HepG2 (cell line): Measurements from ENCODE around the gene LIN28B. TPM values are rescaled to one million over a fixed set of nuclear protein-coding genes. Genes with fewer than 3 reads are reported as not detected.

ENCODE experiments used
- ATAC-seq: fragments of 200-7000 bp; cut with Tn5 transposase; 3 replicates; pipeline ENCODE4 v1.9.1; 2020; ENCODE audit warnings: mild to moderate bottlenecking, moderate library complexity
- BruUV-seq: library from RNA; stranded (reverse); fragments of 400-500 nt; replicated peaks from 2 replicates; lab custom pipeline; 2021; lab: Mats Ljungman, UMichigan
- CTCF ChIA-PET: fragments of 300-600 bp; formaldehyde crosslinking; extraction: SDS; loops from one replicate; lab custom pipeline; 2021; ENCODE audit warnings: low total read pairs, inconsistent platforms, low intra/inter-chr PET ratio; lab: Yijun Ruan, JAX
- POLR2A ChIA-PET: fragments of 350-600 bp; sonication (Branson Sonifier 250); formaldehyde crosslinking; loops from one replicate; lab custom pipeline; 2020; ENCODE audit warnings: antibody characterized with exemption, inconsistent platforms; lab: Yijun Ruan, JAX
- DNase-seq: peaks from one replicate; pipeline ENCODE4 v3.0.0-alpha.2; 2015; ENCODE audit warnings: low spot score
- FAIRE-seq: peaks from 3 replicates; lab custom pipeline; 2011; peaks lifted over from hg19 to GRCh38; lab: Jason Lieb, UNC
- H2AFZ ChIP-seq: one replicate; pipeline ENCODE4 v1.6.1; 2011; ENCODE audit warnings: low read length, inconsistent platforms
- H3K27ac ChIP-seq: fragments of 300-600 bp; 3 replicates; pipeline ENCODE4 v1.8.0; 2011; ENCODE audit warnings: mixed run types, mild to moderate bottlenecking, mixed read lengths, low read length, inconsistent platforms; ENCODE audit not compliant: insufficient read depth; ENCODE audit errors: extremely low read length
- H3K27me3 ChIP-seq, 2 experiments: fragments of 200-600 bp in 1 of 2; 2 replicates in 1 of 2; 3 replicates in 1 of 2; pipeline versions ENCODE4 v1.6.0 to v1.8.0; 2011; ENCODE audit warnings: low read length in 2 of 2, mild to moderate bottlenecking in 2 of 2, moderate library complexity in 2 of 2, inconsistent platforms in 1 of 2; ENCODE audit not compliant: insufficient read depth in 2 of 2, control insufficient read depth in 1 of 2
- H3K36me3 ChIP-seq, 2 experiments: fragments of 200-600 bp in 1 of 2; replicated peaks in 1 of 2; 2 replicates in 1 of 2; 3 replicates in 1 of 2; pipeline versions ENCODE4 v1.5.1 to v1.8.0; 2011; ENCODE audit warnings: low read length in 2 of 2, inconsistent platforms in 1 of 2; ENCODE audit not compliant: insufficient read depth in 2 of 2, control insufficient read depth in 1 of 2
- H3K4me1 ChIP-seq: 2 replicates; pipeline ENCODE4 v1.5.1; 2012; ENCODE audit warnings: low read length, inconsistent platforms; ENCODE audit not compliant: insufficient read depth
- H3K4me2 ChIP-seq: 2 replicates; pipeline ENCODE4 v1.6.0; 2011; ENCODE audit warnings: low read depth, low read length, inconsistent platforms
- H3K4me3 ChIP-seq, 3 experiments: fragments of 200-600 bp in 1 of 3; sonication (generic), shearing (Covaris generic) in 1 of 3; replicated peaks in 1 of 3; 2 replicates each; pipeline ENCODE4 v1.5.1; 2011 to 2016; ENCODE audit warnings: low read length in 3 of 3, inconsistent platforms in 2 of 3, low read depth in 2 of 3, mild to moderate bottlenecking in 2 of 3, control low read depth in 1 of 3, mixed read lengths in 1 of 3; ENCODE audit not compliant: insufficient read depth in 1 of 3
- H3K79me2 ChIP-seq: one replicate; pipeline ENCODE4 v1.6.1; 2011; ENCODE audit warnings: low read length, inconsistent platforms; ENCODE audit not compliant: insufficient read depth
- H3K9ac ChIP-seq: 2 replicates; pipeline ENCODE4 v1.6.0; 2011; ENCODE audit warnings: mild to moderate bottlenecking, low read depth, low read length, inconsistent platforms; ENCODE audit not compliant: insufficient read depth
- H3K9me3 ChIP-seq: 2 replicates; pipeline ENCODE4 v1.5.1; 2012; ENCODE audit warnings: mild to moderate bottlenecking, low read length
- H4K20me1 ChIP-seq: 2 replicates; pipeline ENCODE4 v1.6.0; 2011; ENCODE audit warnings: inconsistent platforms, mild to moderate bottlenecking, low read length, moderate library complexity; ENCODE audit not compliant: insufficient read depth
- ATF1 ChIP-seq: IDR thresholded peaks from 2 replicates; pipeline ENCODE4 v1.6.1; 2016; ENCODE audit warnings: mild to moderate bottlenecking, control low read depth
- CENPBD1 ChIP-seq: sonication (generic); formaldehyde crosslinking; IDR thresholded peaks from 2 replicates; pipeline ENCODE4 v1.8.0; 2022; ENCODE audit warnings: missing genetic modification reagents, low read depth, mild to moderate bottlenecking, borderline replicate concordance
- KLF16 ChIP-seq, 2 experiments: sonication (generic) in 1 of 2; formaldehyde crosslinking in 1 of 2; IDR thresholded peaks; 2 replicates each; pipeline versions ENCODE4 v1.6.1 to v1.8.0; 2016 to 2023; ENCODE audit warnings: missing genetic modification reagents in 2 of 2, missing compliant biosample characterization in 1 of 2
- TEF ChIP-seq: sonication (generic); formaldehyde crosslinking; IDR thresholded peaks from 2 replicates; pipeline ENCODE4 v1.5.0; 2020; ENCODE audit warnings: missing genetic modification reagents
- TMF1 ChIP-seq: sonication (generic); formaldehyde crosslinking; IDR thresholded peaks from 2 replicates; pipeline ENCODE4 v1.8.1; 2022; ENCODE audit warnings: low read depth, missing genetic modification reagents
- ZBTB21 ChIP-seq: sonication (generic); formaldehyde crosslinking; IDR thresholded peaks from 2 replicates; pipeline ENCODE4 v1.4.0; 2020; ENCODE audit warnings: missing genetic modification reagents
- ZBTB37 ChIP-seq: sonication (generic); formaldehyde crosslinking; IDR thresholded peaks from 2 replicates; pipeline ENCODE4 v1.4.0; 2020; ENCODE audit warnings: mild to moderate bottlenecking, missing genetic modification reagents
- ZFP1 ChIP-seq: IDR thresholded peaks from 2 replicates; pipeline ENCODE4 v1.6.1; 2016
- ZNF230 ChIP-seq: sonication (generic); formaldehyde crosslinking; IDR thresholded peaks from 2 replicates; pipeline ENCODE4 v1.4.0; 2020; ENCODE audit warnings: mild to moderate bottlenecking, missing genetic modification reagents
- ZNF333 ChIP-seq: sonication (generic); formaldehyde crosslinking; IDR thresholded peaks from 2 replicates; pipeline ENCODE4 v1.4.0; 2020; ENCODE audit warnings: mild to moderate bottlenecking, missing genetic modification reagents, borderline replicate concordance
- ZNF776 ChIP-seq: sonication (generic); formaldehyde crosslinking; IDR thresholded peaks from 2 replicates; pipeline ENCODE4 v1.4.0; 2020; ENCODE audit warnings: mild to moderate bottlenecking, missing genetic modification reagents
- ZNF878 ChIP-seq: sonication (generic); formaldehyde crosslinking; IDR thresholded peaks from 2 replicates; pipeline ENCODE4 v1.8.1; 2023; ENCODE audit warnings: mild to moderate bottlenecking, missing genetic modification reagents, moderate library complexity
- ZSCAN25 ChIP-seq: sonication (generic); formaldehyde crosslinking; IDR thresholded peaks from 2 replicates; pipeline ENCODE4 v1.8.0; 2022; ENCODE audit warnings: mild to moderate bottlenecking, missing genetic modification reagents
- WGBS: methylation state at CpG from one replicate; pipeline ENCODE4 v1.1.6; 2017; ENCODE audit warnings: low lambda C conversion rate; 5-methylcytosine and 5-hydroxymethylcytosine counted together
- in situ Hi-C: cut with HindIII; loops from 2 replicates; pipeline ENCODE4 v1.10.0; 2017; ENCODE audit warnings: low pct_unique_long_range_greater_than_20kb; ENCODE audit not compliant: extremely low pct_ligation_motif_present
- intact Hi-C: fragments of 100-400 bp; cut with micrococcal nuclease; formaldehyde crosslinking; loops from one replicate; pipeline ENCODE4 v1.10.0; 2022; ENCODE audit not compliant: unreplicated experiment
- polyA plus RNA-seq, 8 experiments: library from polyadenylated mRNA; depleted of rRNA in 3 of 8; stranded (reverse) in 7 of 8; unstranded in 1 of 8; fragments of >200 nt; fragmentation: Illumina TruSeq in 4 of 8; extraction: Trizol in 4 of 8; gene quantifications; 2 replicates each; pipeline versions ENCODE4 v1.2.1 to v1.2.3, GENCODE V29; 2011 to 2016; ENCODE audit warnings: low read depth in 4 of 8, missing spikeins in 1 of 8, mixed read lengths in 1 of 8; ENCODE audit not compliant: insufficient read depth in 1 of 8
- total RNA-seq, 5 experiments: library from RNA; depleted of rRNA; stranded (reverse); fragments of >200 nt; fragmentation: Illumina TruSeq; extraction: Trizol; gene quantifications; 2 replicates each; pipeline ENCODE4 v1.2.3, GENCODE V29; 2016; ENCODE audit warnings: low read depth in 1 of 5

Gene LIN28B
- total and polyA plus RNA-seq, 2 of the 13 experiments (the other 11 are each of a cell fraction or from before 2014, with no cell fraction given) = 14.5 to 56.8 TPM

- H3K27me3 ChIP-seq = no peaks in the 10 kb centered on the region
- H3K4me3 ChIP-seq = no peak overlapping the region
- in situ Hi-C loops = no loop called here
- TSS peak; percentile 41 for BruUV-seq
- FAIRE-seq (no peak), DNase-seq (no peak), ATAC-seq (no peak)
- CTCF ChIA-PET = no interaction called here
- TF ChIP-seq ZSCAN25 (CRISPR knock-in tag) (no peak), ATF1 (CRISPR knock-in tag) (no peak), ZNF230 (CRISPR knock-in tag) (no peak), ZNF878 (CRISPR knock-in tag) (no peak), CENPBD1 (CRISPR knock-in tag) (no peak), TMF1 (CRISPR knock-in tag) (no peak), ZBTB37 (CRISPR knock-in tag) (no peak), ZNF333 (CRISPR knock-in tag) (no peak), ZFP1 (CRISPR knock-in tag) (no peak), TEF (CRISPR knock-in tag) (no peak), KLF16 (CRISPR knock-in tag; IDR thresholded peaks at IDR 0.05) (no peak), ZBTB21 (no peak), ZNF776 (no peak)
- intact Hi-C loops = no loop called here
- peaks cover 19% of the 10 kb centered on the region for H3K4me1 ChIP-seq
- H3K79me2 ChIP-seq = peaks cover 16% of the 10 kb centered on the region
- no peak overlapping the region for H3K9ac ChIP-seq
- no peak overlapping the region for H3K27ac ChIP-seq
- no peak overlapping the region for H2AFZ ChIP-seq
- 89% methylated on average over 3 of the region's 3 CpGs for WGBS
- H3K36me3 ChIP-seq = 0 out of 5 replicates have a peak, but pooled peaks cover 0 to 4% of the 10 kb centered on the region in 2 experiments
- H3K9me3 ChIP-seq = no peaks in the 10 kb centered on the region
- POLR2A ChIA-PET = no interaction called here
- H3K4me2 ChIP-seq = no peak overlapping the region
- no peaks in the 10 kb centered on the region for H4K20me1 ChIP-seq
Measured at GRCh38 chr6:105051941-105052471, 95.1 kb downstream of the LIN28B start.
